Stomach (tissue), 4 donors: ENCODE measurements around the gene SDCCAG8.

ENCODE experiments used
- CTCF ChIP-seq, 7 experiments: fragments of 450-650 bp in 4 of 7; fragments of 200-600 bp in 3 of 7; sonication (generic) in 3 of 7; IDR thresholded peaks; one replicate each; pipeline ENCODE4 v1.5.1; 2016 to 2019; ENCODE audit warnings: antibody characterized with exemption in 7 of 7, control low read depth in 2 of 7, mild to moderate bottlenecking in 1 of 7
- POLR2A ChIP-seq, 4 donors: fragments of 450-650 bp; IDR thresholded peaks; one replicate each; pipeline ENCODE4 v1.6.1; 2016; ENCODE audit warnings: antibody characterized with exemption in 4 of 4, control low read depth in 2 of 4, mild to moderate bottlenecking in 1 of 4, moderate library complexity in 1 of 4
- POLR2AphosphoS5 ChIP-seq, 3 donors: sonication (generic); formaldehyde crosslinking; IDR thresholded peaks; one replicate each; pipeline ENCODE4 v1.6.1; 2016; ENCODE audit warnings: antibody characterized with exemption in 3 of 3

DNA sequence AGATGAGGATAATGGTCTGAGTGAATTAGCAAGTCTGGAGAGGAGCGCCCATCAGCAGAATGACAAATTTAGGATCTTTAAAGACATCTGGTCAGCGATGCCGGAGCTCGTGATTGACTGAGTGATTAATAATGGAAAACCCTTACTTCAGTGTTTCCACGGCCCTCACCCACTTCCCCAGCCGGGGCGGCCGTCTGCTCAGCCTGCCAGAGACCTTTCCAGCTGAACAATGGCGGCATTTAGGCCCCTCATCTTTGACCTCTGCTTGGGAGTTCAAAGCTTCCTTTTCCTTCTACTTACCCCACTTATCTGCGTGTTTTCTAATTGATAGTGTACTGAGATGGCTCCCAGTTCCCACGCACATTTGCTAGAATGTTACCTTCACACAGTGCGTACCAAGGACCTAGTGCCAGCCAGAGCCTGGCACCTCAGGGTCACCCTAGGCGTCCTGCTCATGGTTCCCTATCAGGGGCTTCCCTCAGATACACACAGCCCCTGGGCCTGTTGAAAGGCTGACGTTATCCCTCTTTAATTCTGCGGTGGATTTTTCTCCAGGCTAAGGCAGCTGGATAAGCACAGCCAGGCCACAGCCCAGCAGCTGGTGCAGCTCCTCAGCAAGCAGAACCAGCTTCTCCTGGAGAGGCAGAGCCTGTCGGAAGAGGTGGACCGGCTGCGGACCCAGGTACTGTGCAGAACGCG, 232.8 kb downstream of the SDCCAG8 start:
- TF ChIP-seq CTCF (IDR thresholded peaks at IDR 0.05) = no peak
- TF ChIP-seq POLR2AphosphoS5 (IDR thresholded peaks at IDR 0.05) = no peak
- no peak for TF ChIP-seq POLR2A (IDR thresholded peaks at IDR 0.05)
